GM23338 (cell line): Measurements from ENCODE around the gene TAL2.

Source experiments
- CREB1 ChIP-seq: fragments of 250-450 bp; sonication (Bioruptor Pico); IDR thresholded peaks from 2 replicates; pipeline ENCODE4 v1.5.0; 2020; ENCODE audit warnings: low read depth, mild to moderate bottlenecking, moderate library complexity
- CTCF ChIP-seq, 2 experiments: fragments of 200-600 bp in 1 of 2; sonication (generic) in 1 of 2; conservative IDR thresholded peaks; 2 replicates each; pipeline versions ENCODE4 v1.5.1 to v1.6.1; 2016 to 2017; ENCODE audit warnings: antibody characterized with exemption in 2 of 2, low read depth in 2 of 2, mild to moderate bottlenecking in 2 of 2, moderate library complexity in 1 of 2
- ETS1 ChIP-seq: IDR thresholded peaks from 2 replicates; pipeline ENCODE4 v1.6.1; 2016; ENCODE audit warnings: antibody characterized with exemption
- EZH2 ChIP-seq: fragments of 200-600 bp; sonication (generic); IDR thresholded peaks from one replicate; pipeline ENCODE4 v1.8.0; 2017; ENCODE audit warnings: antibody characterized with exemption, mild to moderate bottlenecking, low read depth; ENCODE audit not compliant: unreplicated experiment
- EZH2phosphoT487 ChIP-seq: fragments of 200-600 bp; sonication (generic); IDR thresholded peaks from one replicate; pipeline ENCODE4 v1.8.1; 2018; ENCODE audit warnings: antibody characterized with exemption; ENCODE audit not compliant: unreplicated experiment
- JUNB ChIP-seq: IDR thresholded peaks from one replicate; pipeline ENCODE4 v1.6.1; 2016; ENCODE audit warnings: antibody characterized with exemption; ENCODE audit not compliant: unreplicated experiment
- NANOG ChIP-seq: IDR thresholded peaks from 2 replicates; pipeline ENCODE4 v1.6.1; 2016; ENCODE audit warnings: antibody characterized with exemption, borderline replicate concordance
- POLR2AphosphoS5 ChIP-seq: IDR thresholded peaks from 2 replicates; pipeline ENCODE4 v1.6.1; 2016; ENCODE audit warnings: antibody characterized with exemption, low read depth
- REST ChIP-seq: IDR thresholded peaks from one replicate; pipeline ENCODE4 v1.6.1; 2018; ENCODE audit warnings: antibody characterized with exemption; ENCODE audit not compliant: unreplicated experiment
- STAT1 ChIP-seq: IDR thresholded peaks from one replicate; pipeline ENCODE4 v1.6.1; 2016; ENCODE audit warnings: antibody characterized with exemption; ENCODE audit not compliant: unreplicated experiment
- ZNF114 ChIP-seq: fragments of 250-450 bp; sonication (Bioruptor Pico); IDR thresholded peaks from 2 replicates; pipeline ENCODE4 v1.5.0; 2020; ENCODE audit warnings: mild to moderate bottlenecking, moderate library complexity
- ZNF331 ChIP-seq: fragments of 250-450 bp; sonication (Bioruptor Pico); IDR thresholded peaks from 2 replicates; pipeline ENCODE4 v1.5.0; 2020; ENCODE audit warnings: low read depth, mild to moderate bottlenecking, moderate library complexity
- ZNF462 ChIP-seq: fragments of 250-450 bp; sonication (Bioruptor Pico); IDR thresholded peaks from 2 replicates; pipeline ENCODE4 v1.5.0; 2020; ENCODE audit warnings: mild to moderate bottlenecking, moderate library complexity

- TF ChIP-seq CTCF (conservative IDR thresholded peaks at IDR 0.05; ENCODE audit: low read depth in 2 of 2) (no peak), POLR2AphosphoS5 (no peak), STAT1 (no peak), CREB1 (CRISPR knock-in tag) (no peak), EZH2phosphoT487 (no peak), EZH2 (no peak), REST (no peak), ETS1 (no peak), ZNF114 (CRISPR knock-in tag) (no peak), NANOG (no peak), ZNF331 (no peak), ZNF462 (CRISPR knock-in tag) (no peak), JUNB (no peak)
Measured at GRCh38 chr9:105663914-105664313, 1.7 kb downstream of the TAL2 start.
